Retinal pigment epithelial cell (primary cell): ENCODE data around the gene ZNF516.
"Not testable (repeated sequence)": the region's sequence is repeated elsewhere in the genome, so short reads cannot be mapped to it uniquely, and the experiment has no call there.

Source experiments
- DNase-seq: peaks from one replicate; pipeline ENCODE4 v3.0.0-alpha.2; 2010; ENCODE audit warnings: low read depth
- H3K4me3 ChIP-seq: 2 replicates; pipeline ENCODE4 v1.5.1; 2011; ENCODE audit warnings: mild to moderate bottlenecking, low read length, control low read depth, moderate library complexity
- TF ChIP-seq, protein P1 (sequence below): conservative IDR thresholded peaks from 2 replicates; pipeline ENCODE4 v1.5.1; 2011; ENCODE audit warnings: low read depth, low read length, control low read depth, inconsistent platforms

Gene ZNF516

DNA sequence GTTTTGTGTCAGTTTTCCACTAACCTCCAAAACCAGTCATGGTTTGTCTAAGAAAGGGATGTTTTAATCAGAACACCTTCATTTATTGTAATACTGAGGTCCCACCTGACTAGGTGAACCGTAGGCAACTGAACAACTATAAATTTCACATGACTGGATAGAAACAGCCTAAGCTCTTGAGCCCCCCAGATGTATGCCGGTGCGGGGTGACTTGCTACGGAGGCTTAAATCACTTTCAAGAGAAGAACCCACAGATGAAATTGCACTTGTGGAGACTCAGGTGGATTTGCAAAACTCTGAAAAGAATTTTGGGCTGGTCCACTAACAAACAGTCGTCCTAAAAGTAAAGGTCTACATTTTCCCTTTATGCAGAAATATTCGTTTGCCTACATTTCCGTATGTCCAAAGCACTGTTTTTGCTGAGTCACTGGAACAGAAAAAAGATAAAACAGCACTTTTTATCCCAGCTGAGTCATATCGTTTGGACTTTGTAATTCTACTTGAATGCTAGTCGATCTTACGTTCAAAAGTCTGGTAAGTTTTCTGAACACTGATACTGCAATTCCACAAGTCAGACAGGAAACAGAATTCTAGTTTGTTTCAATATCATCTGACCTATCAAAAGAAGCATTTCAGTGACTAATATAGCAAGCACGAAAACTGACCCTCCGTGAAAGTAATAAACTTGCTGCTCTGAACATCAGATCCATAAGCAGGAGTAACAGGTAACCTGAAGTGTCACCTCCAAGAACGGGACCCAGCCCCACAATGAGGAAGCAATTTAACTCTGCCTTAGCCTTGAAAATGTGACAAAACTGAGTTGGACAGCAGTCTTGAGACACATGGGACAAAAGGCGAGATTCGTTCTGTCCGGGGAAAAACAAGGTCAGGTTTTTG is 18.1 kb downstream of the ZNF516 start:
- H3K4me3 ChIP-seq: peak overlapping the region; percentile 58
- TF ChIP-seq, protein P1, sequence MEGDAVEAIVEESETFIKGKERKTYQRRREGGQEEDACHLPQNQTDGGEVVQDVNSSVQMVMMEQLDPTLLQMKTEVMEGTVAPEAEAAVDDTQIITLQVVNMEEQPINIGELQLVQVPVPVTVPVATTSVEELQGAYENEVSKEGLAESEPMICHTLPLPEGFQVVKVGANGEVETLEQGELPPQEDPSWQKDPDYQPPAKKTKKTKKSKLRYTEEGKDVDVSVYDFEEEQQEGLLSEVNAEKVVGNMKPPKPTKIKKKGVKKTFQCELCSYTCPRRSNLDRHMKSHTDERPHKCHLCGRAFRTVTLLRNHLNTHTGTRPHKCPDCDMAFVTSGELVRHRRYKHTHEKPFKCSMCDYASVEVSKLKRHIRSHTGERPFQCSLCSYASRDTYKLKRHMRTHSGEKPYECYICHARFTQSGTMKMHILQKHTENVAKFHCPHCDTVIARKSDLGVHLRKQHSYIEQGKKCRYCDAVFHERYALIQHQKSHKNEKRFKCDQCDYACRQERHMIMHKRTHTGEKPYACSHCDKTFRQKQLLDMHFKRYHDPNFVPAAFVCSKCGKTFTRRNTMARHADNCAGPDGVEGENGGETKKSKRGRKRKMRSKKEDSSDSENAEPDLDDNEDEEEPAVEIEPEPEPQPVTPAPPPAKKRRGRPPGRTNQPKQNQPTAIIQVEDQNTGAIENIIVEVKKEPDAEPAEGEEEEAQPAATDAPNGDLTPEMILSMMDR: no peak
- peak; percentile 76 for DNase-seq

GRCh38 chr18:76475450-76476194 is 19.4 kb downstream of the ZNF516 start:
- no peak for DNase-seq
- H3K4me3 ChIP-seq: no peak overlapping the region

DNA sequence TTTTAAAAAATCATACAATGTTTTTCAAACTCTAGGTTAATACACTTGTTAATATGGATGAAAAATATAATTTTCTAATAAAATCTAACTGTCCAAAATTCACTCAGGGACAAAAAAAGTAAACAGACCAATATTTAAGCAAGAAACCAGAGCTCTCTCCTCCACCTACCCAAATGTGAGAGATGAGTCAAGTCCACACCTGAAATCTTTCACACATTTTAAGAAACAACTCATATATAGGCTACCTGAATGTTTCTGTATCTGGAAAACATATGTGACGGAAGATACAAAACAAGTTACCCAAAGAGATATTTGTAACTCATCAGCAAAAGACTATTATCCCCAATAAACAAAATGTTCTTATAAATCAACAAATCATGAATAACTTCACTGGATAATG is 20.2 kb downstream of the ZNF516 start:
- no peak overlapping the region for H3K4me3 ChIP-seq

More at GRCh38 chr18:76475450-76476194, 19.4 kb downstream of the ZNF516 start:
- TF ChIP-seq, protein P1: peak; percentile 26

DNA sequence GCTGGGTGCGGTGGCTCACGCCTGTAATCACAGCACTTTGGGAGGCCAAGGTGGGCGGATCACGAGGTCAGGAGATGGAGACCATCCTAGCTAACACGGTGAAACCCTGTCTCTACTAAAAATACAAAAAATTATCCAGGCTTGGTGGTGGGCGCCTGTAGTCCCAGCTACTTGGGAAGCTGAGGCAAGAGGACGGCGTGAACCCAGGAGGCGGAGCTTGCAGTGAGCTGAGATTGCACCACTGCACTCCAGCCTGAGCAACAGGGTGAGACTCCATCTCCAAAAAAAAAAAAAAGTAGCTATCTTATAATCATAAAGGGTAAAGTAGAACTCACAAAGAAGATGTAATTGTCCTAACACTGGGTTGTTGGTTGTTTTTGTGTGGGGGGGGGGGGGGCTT is 21.5 kb downstream of the ZNF516 start:
- not testable (repeated sequence) for H3K4me3 ChIP-seq, DNase-seq

More for the DNA sequence above, 20.2 kb downstream of the ZNF516 start:
- TF ChIP-seq, protein P1: no peak
- no peak for DNase-seq

GRCh38 chr18:76472829-76473228 is 22.2 kb downstream of the ZNF516 start:
- no peak for DNase-seq
- H3K4me3 ChIP-seq: no peak overlapping the region
- TF ChIP-seq, protein P1: no peak

- no peak overlapping the region for H3K4me3 ChIP-seq
- no peak for DNase-seq
- TF ChIP-seq, protein P1: no peak
These were observed 23.4 kb downstream of the ZNF516 start for GRCh38 chr18:76471593-76471992.
